HL-60 (cell line): ENCODE results near the gene PTPDC1.

ENCODE experiments used
- DNase-seq, 2 experiments: peaks; one replicate each; pipeline ENCODE4 v3.0.0-alpha.2; 2010 to 2020; ENCODE audit warnings: low read depth in 1 of 2, low spot score in 1 of 2
- H3K27ac ChIP-seq: fragments of 250-450 bp; sonication (Bioruptor Pico); replicated peaks from 2 replicates; pipeline ENCODE4 v1.5.1; 2020; ENCODE audit warnings: mild to moderate bottlenecking, moderate library complexity
- H3K27me3 ChIP-seq: fragments of 250-450 bp; sonication (Bioruptor Pico); 2 replicates; pipeline ENCODE4 v1.5.1; 2021; ENCODE audit warnings: mild to moderate bottlenecking, moderate library complexity; ENCODE audit not compliant: insufficient read depth, poor library complexity, severe bottlenecking
- H3K4me3 ChIP-seq: replicated peaks from 2 replicates; pipeline ENCODE4 v1.5.1; 2011; ENCODE audit warnings: mild to moderate bottlenecking, control low read depth, low read length; ENCODE audit not compliant: insufficient read depth
- GABPA ChIP-seq: IDR thresholded peaks from 2 replicates; pipeline ENCODE4 v1.6.1; 2012; ENCODE audit warnings: low read depth
- POLR2AphosphoS5 ChIP-seq: IDR thresholded peaks from 2 replicates; pipeline ENCODE4 v1.6.1; 2012; ENCODE audit warnings: low read depth
- SPI1 ChIP-seq: IDR thresholded peaks from 2 replicates; pipeline ENCODE4 v1.6.1; 2012; ENCODE audit warnings: low read depth, mild to moderate bottlenecking, borderline replicate concordance
- TF ChIP-seq, protein P1 (sequence below): IDR thresholded peaks from 2 replicates; pipeline ENCODE4 v1.6.1; 2012; ENCODE audit warnings: low read depth; ENCODE audit not compliant: insufficient replicate concordance
- TF ChIP-seq, protein P2 (sequence below): IDR thresholded peaks from one replicate; pipeline ENCODE4 v1.5.1; 2011; ENCODE audit warnings: low read length, control low read depth, inconsistent platforms; ENCODE audit not compliant: insufficient read depth

Gene PTPDC1

DNA sequence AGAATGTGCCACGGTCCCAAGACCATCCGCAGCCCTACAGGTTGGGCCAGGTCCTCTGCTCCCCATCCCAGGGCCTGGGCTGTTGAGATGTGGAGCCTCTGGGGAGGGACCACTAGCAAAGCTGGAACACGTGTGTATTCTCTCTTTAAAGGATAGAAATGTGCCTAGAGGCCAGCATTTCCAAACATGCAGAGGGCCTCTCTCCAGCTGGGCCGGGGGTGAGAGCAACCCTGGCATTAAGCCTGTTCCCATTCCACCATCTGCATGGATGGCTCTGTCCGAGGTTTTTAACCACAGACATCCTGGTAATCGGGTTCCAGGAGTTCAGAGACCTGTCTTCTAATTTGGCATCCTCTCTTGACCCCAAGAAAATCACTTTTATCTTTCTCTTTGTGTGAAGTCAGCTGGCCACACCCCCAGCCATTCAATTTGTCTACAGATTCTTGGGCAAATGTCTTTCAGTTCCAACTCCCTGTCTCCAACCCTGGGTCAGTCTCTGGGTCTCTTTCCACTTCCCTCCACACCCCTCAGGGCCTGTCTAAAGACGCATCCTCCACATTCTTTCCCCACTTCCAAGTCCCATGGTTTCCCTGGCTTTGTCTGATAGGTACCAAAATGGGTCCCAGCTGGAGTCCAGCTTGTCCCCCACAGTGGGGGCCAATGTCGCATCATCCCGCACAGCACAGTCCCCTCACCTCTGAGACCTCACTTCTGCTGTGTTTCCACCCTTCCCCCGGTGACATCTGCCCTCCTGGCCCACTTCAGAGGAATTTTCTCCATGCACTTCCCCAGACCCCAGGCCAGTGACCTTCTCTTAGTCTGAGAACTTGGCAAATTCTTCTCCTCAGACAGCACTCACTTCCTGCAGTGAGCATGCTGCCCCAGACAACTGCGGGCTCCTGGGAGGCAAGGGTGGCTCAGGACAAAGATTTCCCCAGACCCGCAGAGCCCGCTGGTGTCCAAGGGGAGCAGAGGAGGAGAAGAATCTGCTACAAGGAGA is 56.8 kb downstream of the PTPDC1 start:
- H3K27ac ChIP-seq: no peak overlapping the region
- H3K27me3 ChIP-seq: no peaks in the 10 kb centered on the region
- TF ChIP-seq, protein P1, sequence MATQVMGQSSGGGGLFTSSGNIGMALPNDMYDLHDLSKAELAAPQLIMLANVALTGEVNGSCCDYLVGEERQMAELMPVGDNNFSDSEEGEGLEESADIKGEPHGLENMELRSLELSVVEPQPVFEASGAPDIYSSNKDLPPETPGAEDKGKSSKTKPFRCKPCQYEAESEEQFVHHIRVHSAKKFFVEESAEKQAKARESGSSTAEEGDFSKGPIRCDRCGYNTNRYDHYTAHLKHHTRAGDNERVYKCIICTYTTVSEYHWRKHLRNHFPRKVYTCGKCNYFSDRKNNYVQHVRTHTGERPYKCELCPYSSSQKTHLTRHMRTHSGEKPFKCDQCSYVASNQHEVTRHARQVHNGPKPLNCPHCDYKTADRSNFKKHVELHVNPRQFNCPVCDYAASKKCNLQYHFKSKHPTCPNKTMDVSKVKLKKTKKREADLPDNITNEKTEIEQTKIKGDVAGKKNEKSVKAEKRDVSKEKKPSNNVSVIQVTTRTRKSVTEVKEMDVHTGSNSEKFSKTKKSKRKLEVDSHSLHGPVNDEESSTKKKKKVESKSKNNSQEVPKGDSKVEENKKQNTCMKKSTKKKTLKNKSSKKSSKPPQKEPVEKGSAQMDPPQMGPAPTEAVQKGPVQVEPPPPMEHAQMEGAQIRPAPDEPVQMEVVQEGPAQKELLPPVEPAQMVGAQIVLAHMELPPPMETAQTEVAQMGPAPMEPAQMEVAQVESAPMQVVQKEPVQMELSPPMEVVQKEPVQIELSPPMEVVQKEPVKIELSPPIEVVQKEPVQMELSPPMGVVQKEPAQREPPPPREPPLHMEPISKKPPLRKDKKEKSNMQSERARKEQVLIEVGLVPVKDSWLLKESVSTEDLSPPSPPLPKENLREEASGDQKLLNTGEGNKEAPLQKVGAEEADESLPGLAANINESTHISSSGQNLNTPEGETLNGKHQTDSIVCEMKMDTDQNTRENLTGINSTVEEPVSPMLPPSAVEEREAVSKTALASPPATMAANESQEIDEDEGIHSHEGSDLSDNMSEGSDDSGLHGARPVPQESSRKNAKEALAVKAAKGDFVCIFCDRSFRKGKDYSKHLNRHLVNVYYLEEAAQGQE: no peak
- no peak for TF ChIP-seq GABPA
- TF ChIP-seq POLR2AphosphoS5: no peak
- no peak for TF ChIP-seq SPI1
- TF ChIP-seq, protein P2, sequence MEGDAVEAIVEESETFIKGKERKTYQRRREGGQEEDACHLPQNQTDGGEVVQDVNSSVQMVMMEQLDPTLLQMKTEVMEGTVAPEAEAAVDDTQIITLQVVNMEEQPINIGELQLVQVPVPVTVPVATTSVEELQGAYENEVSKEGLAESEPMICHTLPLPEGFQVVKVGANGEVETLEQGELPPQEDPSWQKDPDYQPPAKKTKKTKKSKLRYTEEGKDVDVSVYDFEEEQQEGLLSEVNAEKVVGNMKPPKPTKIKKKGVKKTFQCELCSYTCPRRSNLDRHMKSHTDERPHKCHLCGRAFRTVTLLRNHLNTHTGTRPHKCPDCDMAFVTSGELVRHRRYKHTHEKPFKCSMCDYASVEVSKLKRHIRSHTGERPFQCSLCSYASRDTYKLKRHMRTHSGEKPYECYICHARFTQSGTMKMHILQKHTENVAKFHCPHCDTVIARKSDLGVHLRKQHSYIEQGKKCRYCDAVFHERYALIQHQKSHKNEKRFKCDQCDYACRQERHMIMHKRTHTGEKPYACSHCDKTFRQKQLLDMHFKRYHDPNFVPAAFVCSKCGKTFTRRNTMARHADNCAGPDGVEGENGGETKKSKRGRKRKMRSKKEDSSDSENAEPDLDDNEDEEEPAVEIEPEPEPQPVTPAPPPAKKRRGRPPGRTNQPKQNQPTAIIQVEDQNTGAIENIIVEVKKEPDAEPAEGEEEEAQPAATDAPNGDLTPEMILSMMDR: no peak
- no peak for DNase-seq
- H3K4me3 ChIP-seq: no peak overlapping the region

DNA sequence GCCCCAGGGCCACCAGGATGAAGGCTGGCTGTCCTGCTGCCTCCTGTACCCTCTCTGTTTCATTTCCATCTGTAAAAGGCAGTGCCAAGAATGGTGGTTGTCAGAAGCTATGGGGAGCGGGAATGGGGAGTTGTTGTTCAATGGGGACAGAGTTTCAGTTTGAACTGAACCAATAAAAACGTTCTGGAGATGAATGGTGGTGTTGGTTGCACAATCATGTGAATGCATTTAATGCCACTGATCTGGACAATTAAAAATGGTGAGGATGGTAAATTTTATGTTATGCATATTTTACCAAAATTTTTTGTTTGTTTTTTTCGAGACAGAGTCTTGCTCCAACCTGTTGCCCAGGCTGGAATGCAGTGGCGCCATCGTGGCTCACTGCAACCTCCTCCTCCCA is 58.1 kb downstream of the PTPDC1 start:
- no peak for DNase-seq
- no peak for TF ChIP-seq POLR2AphosphoS5
- TF ChIP-seq, protein P1: no peak
- TF ChIP-seq GABPA: no peak
- TF ChIP-seq, protein P2: no peak
- no peak for TF ChIP-seq SPI1
- no peak overlapping the region for H3K27ac ChIP-seq

DNA sequence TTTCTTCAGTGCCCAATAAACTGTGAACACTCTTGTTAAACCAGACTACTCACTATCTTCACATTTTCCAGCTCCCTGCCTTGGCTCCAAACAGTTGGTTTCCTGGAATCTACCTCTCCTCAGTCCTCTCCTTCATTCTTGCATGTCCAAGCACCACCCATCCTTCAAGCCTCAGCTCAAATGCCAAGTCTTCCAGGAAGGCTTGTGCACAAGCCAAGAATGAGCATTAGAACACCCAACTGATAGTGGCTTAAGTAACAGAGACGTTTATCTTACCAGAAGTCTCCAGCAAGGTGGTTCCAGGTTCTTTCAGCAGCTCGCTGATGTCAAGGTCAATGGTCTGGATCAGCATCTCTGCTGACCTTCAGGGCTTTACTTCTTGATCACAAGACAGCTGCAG is 60.1 kb downstream of the PTPDC1 start:
- TF ChIP-seq POLR2AphosphoS5: no peak
- TF ChIP-seq, protein P1: no peak
- TF ChIP-seq, protein P2: no peak
- no peak for TF ChIP-seq SPI1
- TF ChIP-seq GABPA: no peak
- Histone ChIP-seq H3K27ac (no peak overlapping the region), H3K27me3 (no peaks in the 10 kb centered on the region), H3K4me3 (no peak overlapping the region)
- no peak for DNase-seq

More for the DNA sequence above, 58.1 kb downstream of the PTPDC1 start:
- Histone ChIP-seq H3K4me3 (no peak overlapping the region), H3K27me3 (no peaks in the 10 kb centered on the region)
